CD4-positive, alpha-beta T cell treated with Interleukin-17A for 1 hour (primary cell): ENCODE measurements around the gene VSNL1.
"Not testable (repeated sequence)": the region's sequence is repeated elsewhere in the genome, so short reads cannot be mapped to it uniquely, and the experiment has no call there.

ENCODE experiments used
- DNase-seq: peaks from one replicate; pipeline ENCODE4 v3.0.0-alpha.2; 2020

VSNL1 gene

GRCh38 chr2:17543131-17543660 lies 2.7 kb downstream of the VSNL1 start:
- no peak for DNase-seq

GRCh38 chr2:17543848-17544247 lies 3.4 kb downstream of the VSNL1 start:
- DNase-seq: no peak

GRCh38 chr2:17544256-17544655 lies 3.8 kb downstream of the VSNL1 start:
- DNase-seq: no peak

GRCh38 chr2:17545680-17546613 lies 5.5 kb downstream of the VSNL1 start:
- DNase-seq: no peak

- no peak for DNase-seq
These were observed 6.7 kb downstream of the VSNL1 start for GRCh38 chr2:17547237-17547636.

GRCh38 chr2:17547737-17548136 lies 7.2 kb downstream of the VSNL1 start:
- DNase-seq: no peak

GRCh38 chr2:17550907-17551306 lies 10.4 kb downstream of the VSNL1 start:
- DNase-seq: no peak

- DNase-seq: no peak
These were observed 14.7 kb downstream of the VSNL1 start for GRCh38 chr2:17555150-17555549.

GRCh38 chr2:17557596-17557995 lies 17.1 kb downstream of the VSNL1 start:
- no peak for DNase-seq

GRCh38 chr2:17558053-17558452 lies 17.6 kb downstream of the VSNL1 start:
- DNase-seq: no peak

- DNase-seq: no peak
These were observed 18.4 kb downstream of the VSNL1 start for GRCh38 chr2:17558878-17559277.

- DNase-seq: not testable (repeated sequence)
These were observed 25.2 kb downstream of the VSNL1 start for GRCh38 chr2:17565726-17566125.

GRCh38 chr2:17571681-17572080 lies 31.2 kb downstream of the VSNL1 start:
- no peak for DNase-seq

- DNase-seq: no peak
These were observed 32.7 kb downstream of the VSNL1 start for GRCh38 chr2:17573085-17573803.

- no peak for DNase-seq
These were observed 33.3 kb downstream of the VSNL1 start for GRCh38 chr2:17573804-17574175.

- DNase-seq: no peak
These were observed 34.0 kb downstream of the VSNL1 start for GRCh38 chr2:17574406-17575073.

- DNase-seq: no peak
These were observed 36.3 kb downstream of the VSNL1 start for GRCh38 chr2:17576802-17577201.

GRCh38 chr2:17578466-17578928 lies 38.0 kb downstream of the VSNL1 start:
- no peak for DNase-seq

- DNase-seq: no peak
These were observed 39.3 kb downstream of the VSNL1 start for GRCh38 chr2:17579605-17580318.

- no peak for DNase-seq
These were observed 39.8 kb downstream of the VSNL1 start for GRCh38 chr2:17580319-17580715.

- DNase-seq: no peak
These were observed 41.3 kb downstream of the VSNL1 start for GRCh38 chr2:17581831-17582230.

- DNase-seq: no peak
These were observed 42.7 kb downstream of the VSNL1 start for GRCh38 chr2:17583166-17583565.

GRCh38 chr2:17583646-17584045 lies 43.1 kb downstream of the VSNL1 start:
- DNase-seq: no peak
